SK-N-SH (cell line): ENCODE data around the gene PCNX1. TPM values are rescaled to one million over a fixed set of nuclear protein-coding genes. Genes with fewer than 3 reads are reported as not detected.

Experiments
- CTCF ChIA-PET: fragments of 300-600, 350-600 bp; formaldehyde crosslinking; extraction: SDS; loops from one replicate; lab custom pipeline; 2021; lab: Yijun Ruan, JAX
- POLR2A ChIA-PET: fragments of 350-600 bp; sonication (Branson Sonifier 250); formaldehyde crosslinking; extraction: SDS; loops from one replicate; lab custom pipeline; 2020; ENCODE audit warnings: antibody characterized with exemption, inconsistent platforms; lab: Yijun Ruan, JAX
- DNase-seq: peaks from one replicate; pipeline ENCODE4 v3.0.0; 2012
- H2AFZ ChIP-seq: fragments of 200-600 bp; sonication (generic); 2 replicates; pipeline ENCODE4 v1.8.1; 2016; ENCODE audit warnings: antibody characterized with exemption, mild to moderate bottlenecking, low read depth
- H3F3A ChIP-seq: fragments of 200-600 bp; sonication (generic); replicated peaks from 2 replicates; pipeline ENCODE3; 2016; ENCODE audit warnings: antibody characterized with exemption, mild to moderate bottlenecking; ENCODE audit not compliant: insufficient read depth
- H3K27ac ChIP-seq, 2 experiments: fragments of 200-500 bp in 1 of 2; fragments of 200-600 bp in 1 of 2; sonication (Bioruptor generic) in 1 of 2; sonication (generic), shearing (Covaris generic) in 1 of 2; 2 replicates each; pipeline versions ENCODE4 v1.5.1 to v1.6.1; 2014 to 2016; ENCODE audit warnings: low read depth in 2 of 2, inconsistent platforms in 1 of 2, low read length in 1 of 2, mild to moderate bottlenecking in 1 of 2, mixed read lengths in 1 of 2
- H3K27me3 ChIP-seq: fragments of 200-600 bp; sonication (generic), shearing (Covaris generic); 2 replicates; pipeline ENCODE4 v1.6.1; 2016; ENCODE audit warnings: mixed run types; ENCODE audit not compliant: insufficient read depth
- H3K36me3 ChIP-seq, 2 experiments: fragments of 200-500 bp in 1 of 2; fragments of 200-600 bp in 1 of 2; sonication (Bioruptor generic) in 1 of 2; sonication (generic) in 1 of 2; replicated peaks in 1 of 2; 2 replicates each; pipeline versions ENCODE3 to v1.5.1; 2014 to 2016; ENCODE audit warnings: low read length in 1 of 2, mild to moderate bottlenecking in 1 of 2; ENCODE audit not compliant: insufficient read depth in 2 of 2, control insufficient read depth in 1 of 2
- H3K4me1 ChIP-seq, 2 experiments: fragments of 200-500 bp in 1 of 2; fragments of 200-600 bp in 1 of 2; sonication (Bioruptor generic) in 1 of 2; sonication (generic), shearing (Covaris generic) in 1 of 2; 2 replicates each; pipeline versions ENCODE4 v1.5.1 to v1.6.1; 2014 to 2016; ENCODE audit warnings: low read depth in 1 of 2, low read length in 1 of 2, mixed run types in 1 of 2; ENCODE audit not compliant: insufficient read depth in 2 of 2, control insufficient read depth in 1 of 2
- H3K4me2 ChIP-seq: fragments of 200-600 bp; sonication (generic), shearing (Covaris generic); 2 replicates; pipeline ENCODE4 v1.6.1; 2017; ENCODE audit warnings: mixed run types
- H3K4me3 ChIP-seq, 2 experiments: fragments of 200-500 bp in 1 of 2; fragments of 200-600 bp in 1 of 2; sonication (Bioruptor generic) in 1 of 2; sonication (generic), shearing (Covaris generic) in 1 of 2; 2 replicates each; pipeline versions ENCODE4 v1.5.1 to v1.8.1; 2014 to 2016; ENCODE audit warnings: low read depth in 2 of 2, inconsistent platforms in 1 of 2, low read length in 1 of 2, mild to moderate bottlenecking in 1 of 2, mixed read lengths in 1 of 2, moderate library complexity in 1 of 2
- H3K79me2 ChIP-seq: fragments of 200-600 bp; sonication (generic); 2 replicates; pipeline ENCODE4 v1.8.1; 2017; ENCODE audit warnings: mild to moderate bottlenecking; ENCODE audit not compliant: insufficient read depth
- H3K9ac ChIP-seq: fragments of 200-600 bp; sonication (generic); 2 replicates; pipeline ENCODE4 v1.6.1; 2017; ENCODE audit warnings: mixed run types
- H3K9me2 ChIP-seq: fragments of 200-600 bp; sonication (generic); 2 replicates; pipeline ENCODE4 v1.6.1; 2017; ENCODE audit warnings: mixed run types
- H3K9me3 ChIP-seq: fragments of 200-600 bp; sonication (generic); 2 replicates; pipeline ENCODE4 v1.6.1; 2017; ENCODE audit warnings: mixed run types, mild to moderate bottlenecking, moderate library complexity
- H4K20me1 ChIP-seq: fragments of 200-600 bp; sonication (generic); 2 replicates; pipeline ENCODE4 v1.6.1; 2017; ENCODE audit warnings: mild to moderate bottlenecking, mixed run types; ENCODE audit not compliant: insufficient read depth
- ELF1 ChIP-seq: IDR thresholded peaks from 2 replicates; pipeline ENCODE4 v1.4.0; 2012
- EP300 ChIP-seq, 2 experiments: IDR thresholded peaks; 2 replicates each; pipeline versions ENCODE4 v1.4.0 to v1.6.1; 2012; ENCODE audit warnings: borderline replicate concordance in 1 of 2, low read depth in 1 of 2, low read length in 1 of 2
- FOSL2 ChIP-seq: IDR thresholded peaks from 2 replicates; pipeline ENCODE4 v1.4.0; 2012; ENCODE audit warnings: low read depth, mild to moderate bottlenecking, moderate library complexity, borderline replicate concordance
- FOXJ3 ChIP-seq: sonication (generic); formaldehyde crosslinking; IDR thresholded peaks from 2 replicates; pipeline ENCODE4 v1.5.1; 2020; ENCODE audit warnings: mild to moderate bottlenecking, missing genetic modification reagents
- FOXM1 ChIP-seq: IDR thresholded peaks from 2 replicates; pipeline ENCODE4 v1.4.0; 2012; ENCODE audit warnings: low read depth, mild to moderate bottlenecking
- JUND ChIP-seq: IDR thresholded peaks from 2 replicates; pipeline ENCODE4 v1.4.0; 2012
- MEF2A ChIP-seq: IDR thresholded peaks from 2 replicates; pipeline ENCODE4 v1.4.0; 2012; ENCODE audit warnings: low read depth, borderline replicate concordance
- MXI1 ChIP-seq: IDR thresholded peaks from 2 replicates; pipeline ENCODE4 v1.6.1; 2012; ENCODE audit warnings: mild to moderate bottlenecking, low read depth, low read length, improper control_type of control experiment
- NFIC ChIP-seq: IDR thresholded peaks from 2 replicates; pipeline ENCODE4 v1.4.0; 2012; ENCODE audit warnings: borderline replicate concordance
- POLR2AphosphoS5 ChIP-seq: IDR thresholded peaks from 2 replicates; pipeline ENCODE4 v1.6.1; 2012; ENCODE audit warnings: low read depth, low read length
- SIN3A ChIP-seq: IDR thresholded peaks from 2 replicates; pipeline ENCODE4 v1.6.1; 2012; ENCODE audit warnings: low read depth, mild to moderate bottlenecking, low read length, moderate library complexity, borderline replicate concordance
- TCF12 ChIP-seq: IDR thresholded peaks from 2 replicates; pipeline ENCODE4 v1.4.0; 2012
- WGBS: methylation state at CpG from one replicate; pipeline ENCODE4 v1.1.6; 2017; ENCODE audit warnings: low lambda C conversion rate; 5-methylcytosine and 5-hydroxymethylcytosine counted together
- polyA plus RNA-seq, 3 experiments: library from polyadenylated mRNA; depleted of rRNA; stranded (reverse); fragments of >200 nt; gene quantifications; 2 replicates each; pipeline ENCODE4 v1.2.3, GENCODE V29; 2012
- TF ChIP-seq, protein P1 (sequence below): IDR thresholded peaks from 2 replicates; pipeline ENCODE4; 2012
- TF ChIP-seq, protein P2 (sequence below): fragments of 150-350 bp; IDR thresholded peaks from 2 replicates; pipeline ENCODE4 v1.6.1; 2017; ENCODE audit warnings: antibody characterized with exemption, low read length, low read depth, borderline replicate concordance
- TF ChIP-seq, protein P3 (sequence below): IDR thresholded peaks from 2 replicates; pipeline ENCODE4 v1.6.1; 2012; ENCODE audit warnings: mild to moderate bottlenecking, low read depth, low read length, moderate library complexity

The PCNX1 gene
- polyA plus RNA-seq, 1 of the 3 experiments (the other 2 are of a cell fraction), result 9.4 TPM

DNA sequence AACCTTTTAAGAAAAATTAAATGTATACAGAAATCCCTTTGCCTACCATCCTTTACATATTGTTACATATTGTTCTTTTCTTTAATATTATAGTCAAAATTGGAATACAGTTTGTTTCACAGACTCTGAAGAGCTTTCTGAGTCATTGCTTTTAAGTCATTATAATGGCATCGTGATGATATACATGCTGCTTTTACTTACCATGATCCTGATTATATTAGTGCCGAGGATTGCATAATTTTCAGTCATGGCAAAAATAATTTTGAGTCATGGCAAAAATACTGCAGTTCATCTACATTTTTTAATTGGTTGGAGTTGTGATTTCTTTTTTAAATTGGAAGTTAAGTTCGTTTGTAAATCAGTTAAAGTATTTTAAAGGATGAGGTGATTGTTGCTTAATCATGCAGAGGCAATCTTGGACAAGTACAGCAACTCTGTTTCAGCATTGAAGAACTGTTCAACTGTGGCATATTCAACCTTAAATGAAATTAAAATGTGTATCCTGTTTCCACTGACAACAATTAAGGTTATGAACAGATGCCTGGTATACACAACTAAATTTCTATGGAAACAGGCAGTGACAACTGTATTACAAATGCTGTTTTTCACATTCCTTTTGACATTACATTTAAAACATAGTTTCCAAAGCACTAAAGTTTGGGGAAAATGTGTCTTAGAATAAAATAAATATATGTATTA, 142.3 kb downstream of the PCNX1 start:
- Histone ChIP-seq H3K9me2 (no peaks in the 10 kb centered on the region), H2AFZ (no peak overlapping the region), H3K4me1 (peaks cover 5 to 6% of the 10 kb centered on the region in 2 experiments; a peak in 2 of 4 replicates), H3K36me3 (peaks cover 42 to 63% of the 10 kb centered on the region in 2 experiments), H3K79me2 (peaks cover 4% of the 10 kb centered on the region; the same call in 1 of the 2 replicates), H4K20me1 (no peaks in the 10 kb centered on the region), H3K27me3 (no peaks in the 10 kb centered on the region), H3K4me3 (no peak overlapping the region), H3K9me3 (no peaks in the 10 kb centered on the region), H3K4me2 (peak overlapping the region; percentile 9; the same call in 1 of the 2 replicates), H3F3A (peaks cover 11% of the 10 kb centered on the region), H3K9ac (peak overlapping the region; percentile 18; the same call in 1 of the 2 replicates), H3K27ac (peak overlapping the region; percentile 34 to 75)
- POLR2A ChIA-PET, result no interaction called here
- TF ChIP-seq, protein P1, sequence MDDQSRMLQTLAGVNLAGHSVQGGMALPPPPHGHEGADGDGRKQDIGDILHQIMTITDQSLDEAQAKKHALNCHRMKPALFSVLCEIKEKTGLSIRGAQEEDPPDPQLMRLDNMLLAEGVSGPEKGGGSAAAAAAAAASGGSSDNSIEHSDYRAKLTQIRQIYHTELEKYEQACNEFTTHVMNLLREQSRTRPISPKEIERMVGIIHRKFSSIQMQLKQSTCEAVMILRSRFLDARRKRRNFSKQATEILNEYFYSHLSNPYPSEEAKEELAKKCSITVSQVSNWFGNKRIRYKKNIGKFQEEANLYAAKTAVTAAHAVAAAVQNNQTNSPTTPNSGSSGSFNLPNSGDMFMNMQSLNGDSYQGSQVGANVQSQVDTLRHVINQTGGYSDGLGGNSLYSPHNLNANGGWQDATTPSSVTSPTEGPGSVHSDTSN, result peak; percentile 53
- no peak for TF ChIP-seq SIN3A
- no peak for TF ChIP-seq NFIC
- TF ChIP-seq POLR2AphosphoS5, result no peak; the same call in 1 of the 2 replicates
- no peak for TF ChIP-seq FOXM1
- TF ChIP-seq, protein P2, sequence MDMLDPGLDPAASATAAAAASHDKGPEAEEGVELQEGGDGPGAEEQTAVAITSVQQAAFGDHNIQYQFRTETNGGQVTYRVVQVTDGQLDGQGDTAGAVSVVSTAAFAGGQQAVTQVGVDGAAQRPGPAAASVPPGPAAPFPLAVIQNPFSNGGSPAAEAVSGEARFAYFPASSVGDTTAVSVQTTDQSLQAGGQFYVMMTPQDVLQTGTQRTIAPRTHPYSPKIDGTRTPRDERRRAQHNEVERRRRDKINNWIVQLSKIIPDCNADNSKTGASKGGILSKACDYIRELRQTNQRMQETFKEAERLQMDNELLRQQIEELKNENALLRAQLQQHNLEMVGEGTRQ, result no peak
- peak; percentile 34 for TF ChIP-seq JUND
- peak; percentile 40; the same call in 1 of the 2 replicates for TF ChIP-seq MEF2A
- TF ChIP-seq MXI1, result no peak
- TF ChIP-seq, protein P3, sequence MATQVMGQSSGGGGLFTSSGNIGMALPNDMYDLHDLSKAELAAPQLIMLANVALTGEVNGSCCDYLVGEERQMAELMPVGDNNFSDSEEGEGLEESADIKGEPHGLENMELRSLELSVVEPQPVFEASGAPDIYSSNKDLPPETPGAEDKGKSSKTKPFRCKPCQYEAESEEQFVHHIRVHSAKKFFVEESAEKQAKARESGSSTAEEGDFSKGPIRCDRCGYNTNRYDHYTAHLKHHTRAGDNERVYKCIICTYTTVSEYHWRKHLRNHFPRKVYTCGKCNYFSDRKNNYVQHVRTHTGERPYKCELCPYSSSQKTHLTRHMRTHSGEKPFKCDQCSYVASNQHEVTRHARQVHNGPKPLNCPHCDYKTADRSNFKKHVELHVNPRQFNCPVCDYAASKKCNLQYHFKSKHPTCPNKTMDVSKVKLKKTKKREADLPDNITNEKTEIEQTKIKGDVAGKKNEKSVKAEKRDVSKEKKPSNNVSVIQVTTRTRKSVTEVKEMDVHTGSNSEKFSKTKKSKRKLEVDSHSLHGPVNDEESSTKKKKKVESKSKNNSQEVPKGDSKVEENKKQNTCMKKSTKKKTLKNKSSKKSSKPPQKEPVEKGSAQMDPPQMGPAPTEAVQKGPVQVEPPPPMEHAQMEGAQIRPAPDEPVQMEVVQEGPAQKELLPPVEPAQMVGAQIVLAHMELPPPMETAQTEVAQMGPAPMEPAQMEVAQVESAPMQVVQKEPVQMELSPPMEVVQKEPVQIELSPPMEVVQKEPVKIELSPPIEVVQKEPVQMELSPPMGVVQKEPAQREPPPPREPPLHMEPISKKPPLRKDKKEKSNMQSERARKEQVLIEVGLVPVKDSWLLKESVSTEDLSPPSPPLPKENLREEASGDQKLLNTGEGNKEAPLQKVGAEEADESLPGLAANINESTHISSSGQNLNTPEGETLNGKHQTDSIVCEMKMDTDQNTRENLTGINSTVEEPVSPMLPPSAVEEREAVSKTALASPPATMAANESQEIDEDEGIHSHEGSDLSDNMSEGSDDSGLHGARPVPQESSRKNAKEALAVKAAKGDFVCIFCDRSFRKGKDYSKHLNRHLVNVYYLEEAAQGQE, result no peak
- TF ChIP-seq TCF12, result peak; percentile 57
- no peak; the same call in 1 of the 2 replicates for TF ChIP-seq ELF1
- peak; percentile 59 for TF ChIP-seq FOSL2
- no peak for TF ChIP-seq EP300 (IDR thresholded peaks at IDR 0.05; ENCODE audit: borderline replicate concordance in 1 of 2, low read depth in 1 of 2, low read length in 1 of 2)
- no peak for TF ChIP-seq FOXJ3
- DNase-seq, result peak; percentile 3
- WGBS, result 24% methylated on average over 3 of the region's 3 CpGs
- CTCF ChIA-PET, result interaction anchor here (0.7 to 1.2 kb wide), 10 partner anchors 9 to 806 kb away, joined by 3 to 5 read pairs (median 3); no protein-coding TSS in a partner anchor
